Karpas-422 (cell line): ENCODE results near the gene PPP1R13L. TPM values are rescaled to one million over a fixed set of nuclear protein-coding genes. Genes with fewer than 3 reads are reported as not detected.
A peak's percentile ranks its signal among the peaks of the same experiment; 100 is the strongest.

Source experiments
- DNase-seq: peaks from one replicate; pipeline ENCODE4 v3.0.0-alpha.2; 2015
- H2AFZ ChIP-seq: fragments of 200-600 bp; sonication (generic); 2 replicates; pipeline ENCODE4 v1.6.1; 2014; ENCODE audit warnings: antibody characterized with exemption, low read length, mixed read lengths
- H3K27ac ChIP-seq: fragments of 200-600 bp; sonication (generic); 2 replicates; pipeline ENCODE4 v1.5.1; 2014; ENCODE audit warnings: mild to moderate bottlenecking, low read length, moderate library complexity
- H3K27me3 ChIP-seq: fragments of 200-600 bp; sonication (generic); 2 replicates; pipeline ENCODE4 v1.6.1; 2014; ENCODE audit warnings: low read length, mixed read lengths
- H3K36me3 ChIP-seq: fragments of 200-600 bp; sonication (generic); 2 replicates; pipeline ENCODE4 v1.6.1; 2014; ENCODE audit warnings: low read length, mixed read lengths; ENCODE audit not compliant: insufficient read depth
- H3K4me1 ChIP-seq: fragments of 200-600 bp; sonication (generic); 2 replicates; pipeline ENCODE4 v1.6.1; 2014; ENCODE audit warnings: mild to moderate bottlenecking, low read length, mixed read lengths
- H3K4me2 ChIP-seq: fragments of 200-600 bp; sonication (generic); 2 replicates; pipeline ENCODE4 v1.6.1; 2014; ENCODE audit warnings: low read length, low read depth, mild to moderate bottlenecking; ENCODE audit not compliant: poor library complexity, severe bottlenecking
- H3K4me3 ChIP-seq: fragments of 200-600 bp; sonication (generic); 2 replicates; pipeline ENCODE4 v1.5.1; 2014; ENCODE audit warnings: mild to moderate bottlenecking, antibody characterized with exemption, low read length, mixed read lengths
- H3K79me2 ChIP-seq: fragments of 200-600 bp; sonication (generic); 2 replicates; pipeline ENCODE4 v1.6.1; 2014; ENCODE audit warnings: mild to moderate bottlenecking, low read length, mixed read lengths
- H3K9ac ChIP-seq: fragments of 200-600 bp; sonication (generic); 2 replicates; pipeline ENCODE4 v1.6.0; 2014; ENCODE audit warnings: low read length
- H3K9me2 ChIP-seq: fragments of 200-600 bp; sonication (generic), shearing (Covaris generic); replicated peaks from 2 replicates; pipeline ENCODE4 v1.6.0; 2014; ENCODE audit warnings: mild to moderate bottlenecking, low read length, moderate library complexity; ENCODE audit not compliant: insufficient read depth
- H3K9me3 ChIP-seq: fragments of 300-700, 200-600 bp; sonication (generic); 2 replicates; pipeline ENCODE4 v1.6.1; 2014; ENCODE audit warnings: low read length, mixed read lengths
- H4K20me1 ChIP-seq: fragments of 200-600 bp; sonication (generic); 2 replicates; pipeline ENCODE4 v1.6.1; 2014; ENCODE audit warnings: mild to moderate bottlenecking, antibody characterized with exemption, low read length, low read depth; ENCODE audit not compliant: insufficient read depth
- total RNA-seq: library from RNA; depleted of rRNA; stranded (reverse); fragments of >200 nt; shearing (Covaris generic); gene quantifications from 2 replicates; pipeline ENCODE4 v1.2.3, GENCODE V29; 2014; ENCODE audit warnings: low replicate concordance

PPP1R13L gene
- total RNA-seq, 1 experiment from 2014 or later = 1.1 TPM

DNA sequence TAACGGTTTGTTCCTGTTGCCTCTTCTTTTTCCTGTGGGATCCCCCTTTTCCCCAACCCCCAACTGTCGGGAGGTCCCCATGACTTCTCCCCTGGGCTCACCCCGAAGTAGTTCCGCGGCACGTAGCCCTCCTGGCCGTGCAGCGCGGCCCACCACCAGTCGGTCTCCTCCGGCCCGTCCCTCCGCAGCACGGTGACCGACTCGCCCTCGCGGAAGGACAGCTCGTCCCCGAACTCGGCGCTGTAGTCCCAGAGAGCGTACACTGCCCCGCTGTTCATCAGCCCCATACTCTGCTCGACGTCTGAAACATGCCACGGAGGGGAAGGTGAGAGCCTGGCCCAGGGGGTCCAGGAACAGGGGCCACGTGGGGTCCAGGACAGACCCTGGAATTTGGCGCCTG lies 22.4 kb downstream of the PPP1R13L start:
- Histone ChIP-seq H2AFZ (no peak overlapping the region), H3K9ac (no peak overlapping the region), H3K4me2 (no peak overlapping the region), H3K27ac (no peak overlapping the region), H3K9me2 (no peaks in the 10 kb centered on the region), H3K9me3 (no peaks in the 10 kb centered on the region), H3K79me2 (no peaks in the 10 kb centered on the region), H3K36me3 (no peaks in the 10 kb centered on the region), H3K4me3 (no peak overlapping the region), H4K20me1 (no peaks in the 10 kb centered on the region), H3K27me3 (no peaks in the 10 kb centered on the region), H3K4me1 (no peaks in the 10 kb centered on the region)
- DNase-seq = no peak

DNA sequence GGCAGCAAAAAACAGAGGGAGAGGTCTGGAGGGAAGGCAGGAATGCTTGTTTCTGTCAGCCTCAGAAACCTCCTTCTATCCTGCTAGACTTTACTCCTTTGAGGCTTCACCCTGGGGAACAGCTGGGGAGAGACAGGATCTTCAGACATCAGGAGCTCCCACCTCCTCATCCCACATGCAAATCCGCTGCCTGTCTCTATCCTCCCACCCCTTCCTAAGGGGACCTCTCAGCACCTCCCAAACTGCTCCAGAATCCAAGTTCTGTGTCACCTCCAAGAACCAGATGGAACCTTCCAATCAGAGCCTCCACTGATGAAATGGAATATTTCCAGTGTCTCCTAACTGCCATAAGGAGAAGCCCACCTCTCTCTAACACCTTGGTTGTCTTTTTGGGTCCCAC lies 24.8 kb downstream of the PPP1R13L start:
- no peak overlapping the region for H3K4me2 ChIP-seq
- H3K9me3 ChIP-seq = no peaks in the 10 kb centered on the region
- H3K27ac ChIP-seq = no peak overlapping the region
- DNase-seq = no peak
- H3K4me3 ChIP-seq = no peak overlapping the region
- no peaks in the 10 kb centered on the region for H3K9me2 ChIP-seq
- no peaks in the 10 kb centered on the region for H3K79me2 ChIP-seq
- H3K36me3 ChIP-seq = no peaks in the 10 kb centered on the region
- H2AFZ ChIP-seq = no peak overlapping the region
- H3K9ac ChIP-seq = no peak overlapping the region
- no peaks in the 10 kb centered on the region for H3K27me3 ChIP-seq
- no peaks in the 10 kb centered on the region for H4K20me1 ChIP-seq
- H3K4me1 ChIP-seq = no peaks in the 10 kb centered on the region

DNA sequence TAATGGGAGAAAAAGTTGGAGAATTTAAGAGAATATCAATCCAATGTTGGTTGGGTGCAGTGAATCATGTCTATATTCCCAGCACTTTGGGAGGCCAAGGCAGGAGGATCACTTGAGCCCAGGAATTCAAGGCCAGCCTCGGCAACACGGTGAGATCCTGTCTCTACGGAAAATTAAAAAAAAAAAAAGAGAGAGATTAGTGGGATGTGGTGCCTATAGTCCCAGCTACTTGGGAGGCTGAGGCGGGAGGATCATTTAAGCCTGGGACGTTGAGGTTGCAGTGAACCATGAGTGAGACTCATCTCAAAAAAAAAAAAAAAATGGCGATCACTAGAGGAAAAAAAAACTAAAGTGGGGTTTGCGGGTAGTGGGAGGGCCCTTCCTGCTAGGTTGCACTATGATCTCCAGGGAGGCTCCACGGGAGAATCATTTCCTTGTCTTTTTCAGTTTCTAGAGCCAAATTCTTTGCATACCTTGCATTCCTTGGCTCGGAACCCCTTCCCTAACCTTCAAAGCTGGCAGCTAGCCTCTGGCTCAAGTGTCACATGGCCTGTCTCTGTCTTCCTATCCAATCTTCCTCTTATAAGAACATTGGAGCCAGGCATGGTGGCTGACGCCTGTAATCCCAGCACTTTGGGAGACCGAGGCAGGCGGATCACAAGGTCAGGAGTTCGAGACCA lies 28.7 kb downstream of the PPP1R13L start:
- no peaks in the 10 kb centered on the region for H3K9me2 ChIP-seq
- no peak overlapping the region for H3K27ac ChIP-seq
- H2AFZ ChIP-seq = no peak overlapping the region
- no peaks in the 10 kb centered on the region for H4K20me1 ChIP-seq
- no peaks in the 10 kb centered on the region for H3K9me3 ChIP-seq
- H3K27me3 ChIP-seq = no peaks in the 10 kb centered on the region
- H3K9ac ChIP-seq = no peak overlapping the region
- H3K4me1 ChIP-seq = peaks cover 4% of the 10 kb centered on the region; the same call in 1 of the 2 replicates
- no peak overlapping the region for H3K4me3 ChIP-seq
- DNase-seq = no peak
- H3K36me3 ChIP-seq = no peaks in the 10 kb centered on the region
- no peak overlapping the region for H3K4me2 ChIP-seq
- no peaks in the 10 kb centered on the region for H3K79me2 ChIP-seq

DNA sequence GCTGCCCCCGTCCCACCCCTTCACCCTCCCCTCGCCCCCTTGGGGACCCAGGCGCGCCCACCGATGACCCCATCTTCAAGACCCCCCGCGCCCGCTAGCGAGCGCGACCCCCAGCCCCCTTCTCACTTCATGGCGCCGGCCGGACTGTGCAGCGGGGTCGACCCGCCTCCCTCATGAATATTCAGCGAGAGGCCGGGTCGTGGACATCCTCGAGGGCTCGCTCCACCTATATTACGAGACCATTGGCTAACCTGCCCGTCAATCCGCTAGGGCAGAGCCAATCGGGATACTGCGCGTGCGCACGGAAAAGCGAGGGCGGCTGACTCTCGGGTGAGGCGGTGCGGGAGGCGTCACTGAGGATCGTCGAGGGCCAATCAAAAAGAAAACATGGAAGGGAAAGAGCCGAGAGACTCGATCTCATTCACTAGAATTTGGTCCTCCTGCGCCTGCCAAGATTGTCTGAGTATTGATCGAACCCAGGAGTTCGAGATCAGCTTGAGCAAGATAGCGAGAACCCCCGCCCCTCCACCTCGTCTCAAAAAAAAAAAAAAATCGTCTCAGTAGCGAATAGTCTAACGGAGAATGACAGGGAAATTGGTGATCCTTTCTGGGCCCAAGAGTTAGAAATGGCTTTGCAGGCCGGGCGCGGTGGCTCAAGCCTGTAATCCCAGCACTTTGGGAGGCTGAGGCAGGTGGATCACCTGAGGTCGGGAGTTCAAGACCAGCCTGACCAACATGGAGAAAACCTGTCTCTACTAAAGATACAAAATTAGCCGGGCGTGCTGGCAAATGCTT lies 34.3 kb downstream of the PPP1R13L start, which contains the start of gene ERCC2:
TSS of gene ERCC2 (minus strand) at position 164 of the 795 bp plus-strand sequence. CDS start at position 131, 33 bp downstream.
- peak within 1 kb of the TSS; percentile 93 for H3K4me3 ChIP-seq

DNA sequence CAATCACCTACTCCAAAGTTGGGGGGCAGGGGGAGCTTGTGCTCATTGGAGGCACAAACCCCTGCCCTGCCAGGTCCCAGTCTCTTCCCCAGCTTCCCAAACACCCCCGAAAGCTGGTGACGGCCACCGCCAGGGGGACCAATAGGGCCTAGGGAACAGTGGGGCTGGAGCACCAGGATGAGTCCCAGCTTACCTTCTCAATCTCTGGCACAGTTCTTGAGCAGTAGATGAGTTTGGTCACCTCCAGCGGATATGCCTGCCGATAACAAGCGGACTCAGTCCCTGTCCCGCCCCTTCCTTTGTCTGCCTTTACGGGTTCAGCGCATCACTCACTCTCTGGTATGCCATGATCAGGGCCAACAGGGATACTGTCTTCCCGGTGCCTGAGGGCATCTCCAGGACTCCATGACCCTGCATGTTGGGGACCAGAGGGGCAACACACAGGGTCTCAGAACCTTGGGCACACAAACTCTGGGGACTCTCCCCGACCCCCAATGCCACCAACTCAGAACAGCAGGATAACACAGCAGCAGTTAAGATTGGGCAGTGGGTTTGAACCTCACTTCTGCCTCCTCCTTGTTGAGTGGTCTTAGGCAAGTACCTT lies 36.0 kb downstream of the PPP1R13L start:
- no peaks in the 10 kb centered on the region for H4K20me1 ChIP-seq
- no peaks in the 10 kb centered on the region for H3K9me2 ChIP-seq
- no peaks in the 10 kb centered on the region for H3K27me3 ChIP-seq
- peak overlapping the region; percentile 79 for H3K4me2 ChIP-seq
- H3K36me3 ChIP-seq = no peaks in the 10 kb centered on the region
- DNase-seq = no peak
- H3K9me3 ChIP-seq = no peaks in the 10 kb centered on the region
- H3K4me1 ChIP-seq = peaks cover 19% of the 10 kb centered on the region
- peak overlapping the region; percentile 93 for H3K4me3 ChIP-seq
- no peak overlapping the region for H3K27ac ChIP-seq
- H3K79me2 ChIP-seq = peaks cover 21% of the 10 kb centered on the region
- no peak overlapping the region for H2AFZ ChIP-seq
- no peak overlapping the region for H3K9ac ChIP-seq

More for the DNA sequence above, 34.3 kb downstream of the PPP1R13L start, which contains the start of gene ERCC2:
- peak; percentile 100 for DNase-seq
- peak within 1 kb of the TSS; percentile 27; the same call in 1 of the 2 replicates for H2AFZ ChIP-seq
- peaks cover 21% of the 10 kb centered on the region for H3K79me2 ChIP-seq
- H3K4me2 ChIP-seq = peak within 1 kb of the TSS; percentile 79
- no peaks in the 10 kb centered on the region for H3K36me3 ChIP-seq
- no peaks in the 10 kb centered on the region for H3K9me3 ChIP-seq
- H3K4me1 ChIP-seq = peaks cover 19% of the 10 kb centered on the region
- no peaks in the 10 kb centered on the region for H4K20me1 ChIP-seq
- H3K9ac ChIP-seq = peak within 1 kb of the TSS; percentile 81
- H3K27me3 ChIP-seq = no peaks in the 10 kb centered on the region
- peak within 1 kb of the TSS; percentile 58 for H3K27ac ChIP-seq
- no peaks in the 10 kb centered on the region for H3K9me2 ChIP-seq

DNA sequence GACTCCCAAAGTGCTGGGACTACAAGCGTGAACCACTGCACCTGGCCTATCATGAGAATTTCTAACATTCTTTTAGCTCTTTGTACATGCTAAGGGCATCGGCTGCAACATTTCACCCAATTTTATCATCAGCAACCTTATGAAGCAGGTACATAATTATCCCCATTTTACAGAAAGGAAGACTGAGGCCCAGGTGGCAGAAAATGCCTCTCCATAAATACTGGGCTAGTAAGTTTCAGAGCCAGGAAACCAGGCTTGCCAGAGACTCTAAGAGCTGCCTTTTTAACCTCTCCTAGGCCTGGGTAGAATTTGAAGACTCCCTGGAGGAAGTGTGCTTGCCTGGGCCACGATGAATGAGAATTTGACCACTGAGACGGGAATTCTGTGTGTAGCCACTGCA lies 36.7 kb downstream of the PPP1R13L start:
- Histone ChIP-seq H3K4me3 (no peak overlapping the region), H4K20me1 (no peaks in the 10 kb centered on the region), H3K4me2 (no peak overlapping the region), H3K27me3 (no peaks in the 10 kb centered on the region), H3K36me3 (no peaks in the 10 kb centered on the region), H2AFZ (no peak overlapping the region), H3K4me1 (peaks cover 19% of the 10 kb centered on the region), H3K9ac (no peak overlapping the region), H3K79me2 (peaks cover 21% of the 10 kb centered on the region), H3K9me3 (no peaks in the 10 kb centered on the region), H3K9me2 (no peaks in the 10 kb centered on the region), H3K27ac (no peak overlapping the region)
- no peak for DNase-seq

DNA sequence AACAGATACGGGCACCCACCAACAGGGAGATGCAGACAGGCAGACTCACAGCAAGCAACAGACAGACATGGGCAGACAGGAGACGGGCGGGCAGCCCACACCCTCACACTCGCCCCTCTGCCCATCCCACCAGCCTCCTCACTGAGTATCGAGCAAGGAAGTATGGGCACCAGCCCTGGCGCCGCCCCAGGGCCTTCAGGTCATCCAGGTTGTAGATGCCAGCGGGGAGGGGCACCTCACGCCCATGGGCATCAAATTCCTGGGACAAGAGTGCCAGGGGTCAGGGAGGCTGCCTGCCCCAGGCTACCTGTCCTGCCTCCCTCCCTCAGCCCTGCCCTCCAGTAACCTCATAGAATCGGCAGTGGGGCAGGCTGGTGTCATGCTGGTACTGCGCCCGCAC lies 40.2 kb downstream of the PPP1R13L start:
- Histone ChIP-seq H3K9me3 (no peaks in the 10 kb centered on the region), H3K9me2 (no peaks in the 10 kb centered on the region), H3K9ac (no peak overlapping the region), H4K20me1 (no peaks in the 10 kb centered on the region), H3K79me2 (peaks cover 16% of the 10 kb centered on the region), H3K4me2 (no peak overlapping the region), H2AFZ (no peak overlapping the region), H3K27ac (no peak overlapping the region), H3K36me3 (no peaks in the 10 kb centered on the region), H3K4me3 (no peak overlapping the region), H3K27me3 (no peaks in the 10 kb centered on the region), H3K4me1 (peaks cover 8% of the 10 kb centered on the region)
- DNase-seq = no peak

DNA sequence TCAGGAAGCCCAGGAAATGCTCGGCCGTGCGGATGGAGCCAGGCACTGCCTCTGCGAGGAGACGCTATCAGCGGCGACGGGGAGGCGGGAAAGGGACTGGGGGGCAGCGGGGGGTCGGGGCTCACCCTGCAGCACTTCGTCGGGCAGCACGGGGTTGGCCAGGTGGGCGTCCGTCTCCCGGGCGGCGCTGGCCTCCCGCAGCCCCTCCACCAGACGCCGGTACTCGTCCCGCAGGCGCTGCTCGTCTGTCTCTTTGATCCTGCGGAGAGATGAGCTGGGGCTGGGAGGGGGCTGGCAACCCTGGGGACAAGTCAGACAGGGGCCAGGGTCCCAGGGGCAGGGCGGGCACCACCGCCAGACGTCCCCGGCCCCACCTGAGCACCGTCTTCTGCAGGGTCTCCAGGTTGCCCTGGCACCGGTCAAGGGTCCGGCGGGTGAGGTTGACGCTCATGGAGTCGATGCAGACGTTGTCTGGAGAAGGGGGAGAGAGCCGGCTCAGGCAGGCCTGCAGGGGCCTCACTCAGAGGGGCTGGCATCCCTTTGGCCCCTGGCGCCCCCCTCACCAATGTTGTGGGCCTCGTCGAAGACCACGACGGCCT lies 40.9 kb downstream of the PPP1R13L start:
- no peaks in the 10 kb centered on the region for H3K9me3 ChIP-seq
- DNase-seq = no peak
- H3K9ac ChIP-seq = no peak overlapping the region
- H3K79me2 ChIP-seq = peaks cover 9% of the 10 kb centered on the region
- no peak overlapping the region for H3K4me3 ChIP-seq
- no peaks in the 10 kb centered on the region for H4K20me1 ChIP-seq
- H2AFZ ChIP-seq = no peak overlapping the region
- H3K27ac ChIP-seq = no peak overlapping the region
- H3K27me3 ChIP-seq = no peaks in the 10 kb centered on the region
- H3K36me3 ChIP-seq = no peaks in the 10 kb centered on the region
- no peaks in the 10 kb centered on the region for H3K9me2 ChIP-seq
- H3K4me1 ChIP-seq = peaks cover under 1% of the 10 kb centered on the region
- no peak overlapping the region for H3K4me2 ChIP-seq
